ENCODE results near the gene ZNF750. TPM values are rescaled to one million over a fixed set of nuclear protein-coding genes. Genes with fewer than 3 reads are reported as not detected.

The ZNF750 gene
- total and polyA plus RNA-seq, 10 of the 15 experiments (the other 5 are each of a cell fraction or from before 2014, with no cell fraction given) = 0.06 TPM; not detected in 9

DNA sequence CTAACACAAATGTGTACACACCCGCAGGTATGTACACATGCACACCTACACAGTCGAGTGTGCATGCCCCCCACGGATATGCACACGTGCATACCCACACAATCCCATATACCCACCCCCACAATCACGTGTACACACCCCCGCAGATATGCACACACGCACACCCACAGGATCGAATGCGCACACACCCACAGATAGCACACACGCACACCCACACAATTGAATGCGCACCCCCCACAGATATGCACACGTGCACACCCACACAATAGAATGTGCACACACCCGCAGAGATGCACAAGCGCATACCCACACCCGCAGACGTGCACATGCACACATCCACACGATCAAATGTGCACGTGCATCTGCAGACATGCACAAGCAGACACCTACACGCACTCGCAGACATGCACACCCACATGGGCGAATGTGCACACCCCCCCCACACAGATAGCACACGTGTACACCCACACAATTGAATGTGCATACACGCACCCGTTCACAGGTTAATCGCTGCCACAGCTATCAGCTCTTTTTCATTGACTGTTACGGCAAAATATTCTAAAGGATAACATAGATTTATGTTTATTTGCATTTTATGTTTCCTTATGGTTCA is 10.8 kb downstream of the ZNF750 start:
- peaks cover 3 to 6% of the 10 kb centered on the region in 2 experiments; a peak in 3 of 4 replicates for H3K36me3 ChIP-seq (ENCODE audit: control insufficient read depth in 2 of 2, insufficient read depth in 2 of 2, low read length in 1 of 2)
- 93% methylated on average over 26 of the region's 26 CpGs for WGBS (ENCODE audit: insufficient coverage, insufficient replicate concordance, low lambda C conversion rate, missing lambda C conversion rate)
- ATAC-seq (no peak), FAIRE-seq (no peak), DNase-seq (ENCODE audit: low read depth, low spot score) (no peak)
- ChIA-PET POLR2A (no interaction called here), CTCF (no interaction called here), RAD21 (ENCODE audit: unreplicated experiment) (interaction anchor here (0.8 to 1.8 kb wide), 2 partner anchors 11 to 47 kb away, joined by 3 read pairs; no protein-coding TSS in a partner anchor), SMC1A (ENCODE audit: uncharacterized antibody, unreplicated experiment) (no interaction called here)
- H2AFZ ChIP-seq (ENCODE audit: control insufficient read depth, low read depth, low read length) = no peak overlapping the region
- no peak overlapping the region for H3K4me3 ChIP-seq
- intact Hi-C loops (cut with micrococcal nuclease; ENCODE audit: unreplicated experiment) = no loop called here
- no peaks in the 10 kb centered on the region for H4K20me1 ChIP-seq (ENCODE audit: control insufficient read depth, insufficient read depth)
- H3K9ac ChIP-seq (ENCODE audit: control insufficient read depth, insufficient read depth, low read length) = no peak overlapping the region
- H3K4me2 ChIP-seq (ENCODE audit: control insufficient read depth, insufficient read depth) = no peak overlapping the region
- no peaks in the 10 kb centered on the region for H3K4me1 ChIP-seq (ENCODE audit: control insufficient read depth, insufficient read depth, low read length)
- H3K27me3 ChIP-seq (replicated peaks in 1 of 2; ENCODE audit: control insufficient read depth in 2 of 2, insufficient read depth in 2 of 2, low read length in 1 of 2) = no peaks in the 10 kb centered on the region
- in situ Hi-C loops (cut with MboI) = no loop called here
- no peaks in the 10 kb centered on the region for H3K9me3 ChIP-seq (replicated peaks; ENCODE audit: control insufficient read depth, insufficient read depth, low read length)
- H3K27ac ChIP-seq (ENCODE audit: control insufficient read depth, insufficient read depth) = no peak overlapping the region
- BruUV-seq (replicated peaks) = no TSS peak
- no peaks in the 10 kb centered on the region for H3K79me2 ChIP-seq (ENCODE audit: control insufficient read depth, insufficient read depth, low read length)
- no peak for TF ChIP-seq GATAD2B (conservative IDR thresholded peaks at IDR 0.05; ENCODE audit: low read depth)
- TF ChIP-seq, protein P1, sequence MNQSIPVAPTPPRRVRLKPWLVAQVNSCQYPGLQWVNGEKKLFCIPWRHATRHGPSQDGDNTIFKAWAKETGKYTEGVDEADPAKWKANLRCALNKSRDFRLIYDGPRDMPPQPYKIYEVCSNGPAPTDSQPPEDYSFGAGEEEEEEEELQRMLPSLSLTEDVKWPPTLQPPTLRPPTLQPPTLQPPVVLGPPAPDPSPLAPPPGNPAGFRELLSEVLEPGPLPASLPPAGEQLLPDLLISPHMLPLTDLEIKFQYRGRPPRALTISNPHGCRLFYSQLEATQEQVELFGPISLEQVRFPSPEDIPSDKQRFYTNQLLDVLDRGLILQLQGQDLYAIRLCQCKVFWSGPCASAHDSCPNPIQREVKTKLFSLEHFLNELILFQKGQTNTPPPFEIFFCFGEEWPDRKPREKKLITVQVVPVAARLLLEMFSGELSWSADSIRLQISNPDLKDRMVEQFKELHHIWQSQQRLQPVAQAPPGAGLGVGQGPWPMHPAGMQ (IDR thresholded peaks at IDR 0.05; ENCODE audit: borderline replicate concordance) = no peak
- no peak for TF ChIP-seq ZSCAN29 (IDR thresholded peaks at IDR 0.05)
- TF ChIP-seq EGR1 (IDR thresholded peaks at IDR 0.05; ENCODE audit: borderline replicate concordance in 1 of 2, low read depth in 2 of 2, low read length in 2 of 2) = no peak
- no peak for TF ChIP-seq SUZ12 (IDR thresholded peaks at IDR 0.05; ENCODE audit: unreplicated experiment)
- no peak for TF ChIP-seq SUPT20H (IDR thresholded peaks at IDR 0.05; ENCODE audit: borderline replicate concordance, control insufficient read depth, low read depth, low read length)
- no peak for TF ChIP-seq ASH2L (IDR thresholded peaks at IDR 0.05; ENCODE audit: borderline replicate concordance, low read depth)
- TF ChIP-seq BACH1 (IDR thresholded peaks at IDR 0.05; ENCODE audit: borderline replicate concordance) = no peak
- TF ChIP-seq STAT1 (conservative IDR thresholded peaks at IDR 0.05) = no peak
- no peak for TF ChIP-seq MEF2A (IDR thresholded peaks at IDR 0.05; ENCODE audit: insufficient read depth, low read depth, low read length)
- TF ChIP-seq ZNF217 (IDR thresholded peaks at IDR 0.05) = no peak
- TF ChIP-seq, protein P2, sequence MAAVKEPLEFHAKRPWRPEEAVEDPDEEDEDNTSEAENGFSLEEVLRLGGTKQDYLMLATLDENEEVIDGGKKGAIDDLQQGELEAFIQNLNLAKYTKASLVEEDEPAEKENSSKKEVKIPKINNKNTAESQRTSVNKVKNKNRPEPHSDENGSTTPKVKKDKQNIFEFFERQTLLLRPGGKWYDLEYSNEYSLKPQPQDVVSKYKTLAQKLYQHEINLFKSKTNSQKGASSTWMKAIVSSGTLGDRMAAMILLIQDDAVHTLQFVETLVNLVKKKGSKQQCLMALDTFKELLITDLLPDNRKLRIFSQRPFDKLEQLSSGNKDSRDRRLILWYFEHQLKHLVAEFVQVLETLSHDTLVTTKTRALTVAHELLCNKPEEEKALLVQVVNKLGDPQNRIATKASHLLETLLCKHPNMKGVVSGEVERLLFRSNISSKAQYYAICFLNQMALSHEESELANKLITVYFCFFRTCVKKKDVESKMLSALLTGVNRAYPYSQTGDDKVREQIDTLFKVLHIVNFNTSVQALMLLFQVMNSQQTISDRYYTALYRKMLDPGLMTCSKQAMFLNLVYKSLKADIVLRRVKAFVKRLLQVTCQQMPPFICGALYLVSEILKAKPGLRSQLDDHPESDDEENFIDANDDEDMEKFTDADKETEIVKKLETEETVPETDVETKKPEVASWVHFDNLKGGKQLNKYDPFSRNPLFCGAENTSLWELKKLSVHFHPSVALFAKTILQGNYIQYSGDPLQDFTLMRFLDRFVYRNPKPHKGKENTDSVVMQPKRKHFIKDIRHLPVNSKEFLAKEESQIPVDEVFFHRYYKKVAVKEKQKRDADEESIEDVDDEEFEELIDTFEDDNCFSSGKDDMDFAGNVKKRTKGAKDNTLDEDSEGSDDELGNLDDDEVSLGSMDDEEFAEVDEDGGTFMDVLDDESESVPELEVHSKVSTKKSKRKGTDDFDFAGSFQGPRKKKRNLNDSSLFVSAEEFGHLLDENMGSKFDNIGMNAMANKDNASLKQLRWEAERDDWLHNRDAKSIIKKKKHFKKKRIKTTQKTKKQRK (IDR thresholded peaks at IDR 0.05; ENCODE audit: low read depth, low read length) = no peak
- TF ChIP-seq IKZF1 (conservative IDR thresholded peaks at IDR 0.05) = no peak
- TF ChIP-seq EZH2 (IDR thresholded peaks at IDR 0.05; ENCODE audit: borderline replicate concordance, control insufficient read depth, low read depth, low read length) = no peak
- TF ChIP-seq RELA (IDR thresholded peaks at IDR 0.05; ENCODE audit: borderline replicate concordance, partially characterized antibody) = no peak
- TF ChIP-seq, protein P3, sequence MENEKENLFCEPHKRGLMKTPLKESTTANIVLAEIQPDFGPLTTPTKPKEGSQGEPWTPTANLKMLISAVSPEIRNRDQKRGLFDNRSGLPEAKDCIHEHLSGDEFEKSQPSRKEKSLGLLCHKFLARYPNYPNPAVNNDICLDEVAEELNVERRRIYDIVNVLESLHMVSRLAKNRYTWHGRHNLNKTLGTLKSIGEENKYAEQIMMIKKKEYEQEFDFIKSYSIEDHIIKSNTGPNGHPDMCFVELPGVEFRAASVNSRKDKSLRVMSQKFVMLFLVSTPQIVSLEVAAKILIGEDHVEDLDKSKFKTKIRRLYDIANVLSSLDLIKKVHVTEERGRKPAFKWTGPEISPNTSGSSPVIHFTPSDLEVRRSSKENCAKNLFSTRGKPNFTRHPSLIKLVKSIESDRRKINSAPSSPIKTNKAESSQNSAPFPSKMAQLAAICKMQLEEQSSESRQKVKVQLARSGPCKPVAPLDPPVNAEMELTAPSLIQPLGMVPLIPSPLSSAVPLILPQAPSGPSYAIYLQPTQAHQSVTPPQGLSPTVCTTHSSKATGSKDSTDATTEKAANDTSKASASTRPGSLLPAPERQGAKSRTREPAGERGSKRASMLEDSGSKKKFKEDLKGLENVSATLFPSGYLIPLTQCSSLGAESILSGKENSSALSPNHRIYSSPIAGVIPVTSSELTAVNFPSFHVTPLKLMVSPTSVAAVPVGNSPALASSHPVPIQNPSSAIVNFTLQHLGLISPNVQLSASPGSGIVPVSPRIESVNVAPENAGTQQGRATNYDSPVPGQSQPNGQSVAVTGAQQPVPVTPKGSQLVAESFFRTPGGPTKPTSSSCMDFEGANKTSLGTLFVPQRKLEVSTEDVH (IDR thresholded peaks at IDR 0.05; ENCODE audit: low read depth, partially characterized antibody) = no peak
